Central memory CD8-positive, alpha-beta T cell (primary cell): ENCODE measurements around the gene SNTN.

Source experiments
- ATAC-seq: fragments of 150-1000 bp; cut with Tn5 transposase; replicated peaks from 2 replicates; pipeline ENCODE4 v1.10.0; 2022; ENCODE audit warnings: mild to moderate bottlenecking, moderate FRiP score, moderate number of reproducible peaks; ENCODE audit not compliant: poor library complexity, severe bottlenecking; ENCODE audit errors: extremely low read depth
- DNase-seq, 2 donors: peaks; one replicate each; pipeline ENCODE4 v3.0.0; 2021; ENCODE audit warnings: low spot score in 2 of 2
- H3K27ac Mint-ChIP-seq: one replicate; pipeline ENCODE4 v1.8.0; 2022; ENCODE audit warnings: low read depth, mild to moderate bottlenecking, moderate library complexity, mixed read lengths
- H3K27me3 Mint-ChIP-seq: one replicate; pipeline ENCODE4 v1.8.0; 2022; ENCODE audit warnings: mixed read lengths
- H3K36me3 Mint-ChIP-seq: one replicate; pipeline ENCODE4 v1.8.0; 2022; ENCODE audit warnings: mild to moderate bottlenecking, moderate library complexity, mixed read lengths; ENCODE audit not compliant: insufficient read depth
- H3K4me1 Mint-ChIP-seq: one replicate; pipeline ENCODE4 v1.8.0; 2022; ENCODE audit warnings: mixed read lengths
- H3K4me3 Mint-ChIP-seq: one replicate; pipeline ENCODE4 v1.8.0; 2022; ENCODE audit warnings: mild to moderate bottlenecking, moderate library complexity, mixed read lengths
- H3K9me3 Mint-ChIP-seq: one replicate; pipeline ENCODE4 v1.8.0; 2022; ENCODE audit warnings: mixed read lengths

Gene SNTN

GRCh38 chr3:63685340-63685739 is 32.9 kb downstream of the SNTN start:
- H3K4me3 Mint-ChIP-seq: no peak overlapping the region
- no peak for DNase-seq
- H3K27ac Mint-ChIP-seq: no peak overlapping the region
- peaks cover 8% of the 10 kb centered on the region for H3K27me3 Mint-ChIP-seq
- no peaks in the 10 kb centered on the region for H3K9me3 Mint-ChIP-seq
- H3K36me3 Mint-ChIP-seq: no peaks in the 10 kb centered on the region
- H3K4me1 Mint-ChIP-seq: no peaks in the 10 kb centered on the region
- no peak for ATAC-seq

- no peak overlapping the region for H3K4me3 Mint-ChIP-seq
- H3K36me3 Mint-ChIP-seq: no peaks in the 10 kb centered on the region
- H3K27me3 Mint-ChIP-seq: peaks cover 8% of the 10 kb centered on the region
- ATAC-seq: no peak
- no peaks in the 10 kb centered on the region for H3K4me1 Mint-ChIP-seq
- H3K27ac Mint-ChIP-seq: no peak overlapping the region
- no peak for DNase-seq
- H3K9me3 Mint-ChIP-seq: no peaks in the 10 kb centered on the region
Measured at GRCh38 chr3:63687278-63688225, 35.1 kb downstream of the SNTN start.

DNA sequence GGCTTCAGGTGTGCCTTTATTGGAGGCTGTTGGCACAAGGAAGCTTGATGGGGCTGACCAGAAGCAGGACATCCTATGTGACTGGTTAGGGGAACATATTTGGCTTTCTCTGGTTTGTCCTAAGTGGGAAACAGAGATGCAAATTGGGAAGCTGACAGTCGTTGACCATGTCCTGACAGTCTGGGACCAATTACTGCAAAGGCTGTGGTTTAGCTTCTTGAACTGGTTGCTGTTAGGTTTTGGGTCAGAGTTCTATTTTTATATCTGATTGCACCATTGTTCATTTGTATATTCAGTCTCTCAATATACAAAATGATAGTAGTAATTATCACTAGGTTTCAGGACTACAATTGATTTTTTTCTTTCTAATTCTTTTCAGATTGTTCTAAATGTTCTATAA is 36.8 kb downstream of the SNTN start:
- ATAC-seq: no peak
- Mint-ChIP-seq H3K27me3 (peaks cover 8% of the 10 kb centered on the region), H3K4me3 (no peak overlapping the region), H3K27ac (no peak overlapping the region), H3K36me3 (no peaks in the 10 kb centered on the region), H3K4me1 (no peaks in the 10 kb centered on the region), H3K9me3 (no peaks in the 10 kb centered on the region)
- no peak for DNase-seq

GRCh38 chr3:63693351-63693750 is 40.9 kb downstream of the SNTN start:
- H3K4me1 Mint-ChIP-seq: no peaks in the 10 kb centered on the region
- peaks cover 10% of the 10 kb centered on the region for H3K9me3 Mint-ChIP-seq
- no peak overlapping the region for H3K4me3 Mint-ChIP-seq
- peaks cover 9% of the 10 kb centered on the region for H3K27me3 Mint-ChIP-seq
- ATAC-seq: no peak
- no peak overlapping the region for H3K27ac Mint-ChIP-seq
- no peaks in the 10 kb centered on the region for H3K36me3 Mint-ChIP-seq
- DNase-seq: no peak

DNA sequence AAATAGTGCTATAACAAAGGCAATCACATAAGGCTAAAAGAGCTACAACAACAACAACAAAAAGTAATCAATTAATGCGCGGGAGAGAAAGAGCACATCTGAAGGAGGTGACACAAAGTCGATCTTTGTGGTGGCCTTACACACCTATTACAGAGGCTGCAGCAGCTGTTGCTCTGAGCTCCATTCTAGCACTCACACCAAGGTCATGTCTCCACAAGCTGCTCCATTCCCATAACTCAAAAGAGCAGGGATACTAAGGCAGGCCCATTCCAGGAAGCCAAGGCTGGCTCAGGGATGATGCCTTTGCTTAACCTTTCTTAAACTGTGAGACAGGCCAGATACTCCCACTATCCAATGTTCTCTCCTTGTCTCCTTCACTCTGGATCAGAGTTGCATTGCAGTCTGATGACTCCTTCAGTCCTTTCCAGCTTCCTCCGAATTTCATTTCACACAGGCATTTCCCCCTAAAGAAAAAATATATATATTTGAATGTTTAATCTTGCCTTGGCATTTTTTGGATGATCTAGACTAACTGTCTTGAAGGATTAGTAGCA is 52.7 kb downstream of the SNTN start:
- DNase-seq (no peak), ATAC-seq (no peak)
- peaks cover 9% of the 10 kb centered on the region for H3K9me3 Mint-ChIP-seq
- H3K36me3 Mint-ChIP-seq: no peaks in the 10 kb centered on the region
- no peaks in the 10 kb centered on the region for H3K4me1 Mint-ChIP-seq
- peaks cover 10% of the 10 kb centered on the region for H3K27me3 Mint-ChIP-seq
- no peak overlapping the region for H3K27ac Mint-ChIP-seq
- no peak overlapping the region for H3K4me3 Mint-ChIP-seq

- ATAC-seq (no peak), DNase-seq (no peak)
- H3K9me3 Mint-ChIP-seq: peaks cover 4% of the 10 kb centered on the region
- H3K36me3 Mint-ChIP-seq: no peaks in the 10 kb centered on the region
- no peak overlapping the region for H3K4me3 Mint-ChIP-seq
- H3K27ac Mint-ChIP-seq: no peak overlapping the region
- no peaks in the 10 kb centered on the region for H3K4me1 Mint-ChIP-seq
- H3K27me3 Mint-ChIP-seq: peaks cover 10% of the 10 kb centered on the region
Measured at GRCh38 chr3:63706321-63707085, 54.0 kb downstream of the SNTN start.

DNA sequence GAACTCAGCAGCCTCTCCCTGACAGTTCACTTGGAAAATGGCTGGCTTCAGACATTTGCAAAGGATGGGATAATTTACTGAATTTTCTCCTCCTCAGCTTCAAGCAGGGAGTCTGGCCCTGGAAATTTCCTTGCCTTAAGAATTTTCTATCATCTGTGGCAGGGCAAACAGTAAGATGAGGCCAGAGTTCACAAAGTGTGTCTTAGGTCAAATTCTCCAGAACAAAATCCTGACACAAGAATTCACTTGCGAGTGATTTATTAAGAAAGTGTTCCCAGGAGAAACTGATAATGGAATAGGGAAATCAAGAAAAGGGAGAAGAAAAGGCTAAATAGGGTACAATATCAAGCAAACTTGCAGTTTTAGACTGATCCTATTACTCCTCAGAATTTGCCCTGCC is 55.3 kb downstream of the SNTN start:
- Mint-ChIP-seq H3K27me3 (peaks cover 10% of the 10 kb centered on the region), H3K4me3 (no peak overlapping the region), H3K27ac (no peak overlapping the region), H3K4me1 (no peaks in the 10 kb centered on the region), H3K36me3 (no peaks in the 10 kb centered on the region), H3K9me3 (peaks cover 4% of the 10 kb centered on the region)
- no peak for ATAC-seq
- DNase-seq: no peak

DNA sequence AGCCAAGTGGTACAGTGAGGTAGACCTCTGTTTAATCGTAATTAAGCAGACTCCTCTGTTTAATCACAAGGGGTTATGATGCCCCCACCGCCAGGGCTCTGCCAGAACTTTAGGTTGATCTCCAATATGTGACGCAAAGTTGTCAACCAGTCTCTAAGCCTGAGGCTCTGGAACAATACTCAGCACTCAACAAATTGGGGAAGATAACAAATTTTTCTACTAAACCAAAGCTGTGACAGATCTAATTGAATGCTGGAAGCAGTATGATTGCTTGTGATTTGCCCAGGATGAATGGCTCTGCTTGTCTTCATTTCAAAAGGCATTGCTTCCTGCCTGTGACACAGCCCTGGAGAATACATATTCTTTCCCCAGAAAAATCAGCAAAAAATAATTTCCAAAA is 57.1 kb downstream of the SNTN start:
- DNase-seq (no peak), ATAC-seq (no peak)
- Mint-ChIP-seq H3K27ac (no peak overlapping the region), H3K27me3 (peaks cover 7% of the 10 kb centered on the region), H3K4me3 (no peak overlapping the region), H3K36me3 (no peaks in the 10 kb centered on the region), H3K9me3 (peaks cover 4% of the 10 kb centered on the region), H3K4me1 (no peaks in the 10 kb centered on the region)
